ENCODE data around the gene TIAM2.

DNA sequence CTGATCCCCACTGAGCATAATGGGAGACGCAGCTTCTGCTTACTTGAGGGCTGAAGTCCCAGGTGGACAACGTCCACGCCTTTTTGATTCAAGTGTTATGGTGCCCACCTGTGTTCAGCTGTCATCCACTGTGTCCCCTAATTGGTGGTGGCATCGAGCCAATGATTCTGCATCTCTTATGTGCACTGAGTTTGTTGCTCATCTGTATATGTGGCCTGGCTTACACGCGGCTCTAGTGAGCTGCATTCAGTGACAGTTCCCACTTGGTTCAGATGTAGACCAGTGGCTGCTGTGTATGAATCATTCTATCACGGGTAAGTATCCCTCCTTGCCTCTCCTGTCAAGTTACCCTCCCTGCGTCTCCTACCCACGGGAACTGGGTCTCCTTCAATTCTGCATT lies 137.5 kb downstream of the TIAM2 start:
- no peak for TF ChIP-seq EZH2 (IDR thresholded peaks at IDR 0.05; ENCODE audit: low read depth, unreplicated experiment)
- TF ChIP-seq, protein P1, sequence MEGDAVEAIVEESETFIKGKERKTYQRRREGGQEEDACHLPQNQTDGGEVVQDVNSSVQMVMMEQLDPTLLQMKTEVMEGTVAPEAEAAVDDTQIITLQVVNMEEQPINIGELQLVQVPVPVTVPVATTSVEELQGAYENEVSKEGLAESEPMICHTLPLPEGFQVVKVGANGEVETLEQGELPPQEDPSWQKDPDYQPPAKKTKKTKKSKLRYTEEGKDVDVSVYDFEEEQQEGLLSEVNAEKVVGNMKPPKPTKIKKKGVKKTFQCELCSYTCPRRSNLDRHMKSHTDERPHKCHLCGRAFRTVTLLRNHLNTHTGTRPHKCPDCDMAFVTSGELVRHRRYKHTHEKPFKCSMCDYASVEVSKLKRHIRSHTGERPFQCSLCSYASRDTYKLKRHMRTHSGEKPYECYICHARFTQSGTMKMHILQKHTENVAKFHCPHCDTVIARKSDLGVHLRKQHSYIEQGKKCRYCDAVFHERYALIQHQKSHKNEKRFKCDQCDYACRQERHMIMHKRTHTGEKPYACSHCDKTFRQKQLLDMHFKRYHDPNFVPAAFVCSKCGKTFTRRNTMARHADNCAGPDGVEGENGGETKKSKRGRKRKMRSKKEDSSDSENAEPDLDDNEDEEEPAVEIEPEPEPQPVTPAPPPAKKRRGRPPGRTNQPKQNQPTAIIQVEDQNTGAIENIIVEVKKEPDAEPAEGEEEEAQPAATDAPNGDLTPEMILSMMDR (conservative IDR thresholded peaks at IDR 0.05; ENCODE audit: low read depth in 2 of 2): no peak
